Left ventricle myocardium inferior (tissue), 1 donor: Measurements from ENCODE around the gene HPX. TPM values are rescaled to one million over a fixed set of nuclear protein-coding genes. Genes with fewer than 3 reads are reported as not detected.

Experiments
- DNase-seq: peaks from one replicate; pipeline ENCODE4 v3.0.0-alpha.2; 2020
- H3K27ac ChIP-seq: fragments of 200-600 bp; replicated peaks from 2 replicates; pipeline ENCODE4 v1.8.0; 2021
- H3K27me3 ChIP-seq: fragments of 200-600 bp; 2 replicates; pipeline ENCODE4 v1.8.0; 2021; ENCODE audit warnings: low read depth
- H3K36me3 ChIP-seq: fragments of 200-600 bp; 2 replicates; pipeline ENCODE4 v1.8.0; 2021
- H3K4me1 ChIP-seq: fragments of 200-600 bp; 2 replicates; pipeline ENCODE4 v1.8.0; 2021
- H3K4me3 ChIP-seq: fragments of 200-600 bp; 2 replicates; pipeline ENCODE4 v1.8.0; 2021; ENCODE audit warnings: mild to moderate bottlenecking, moderate library complexity
- H3K9me3 ChIP-seq: fragments of 200-600 bp; replicated peaks from 2 replicates; pipeline ENCODE4 v1.8.0; 2021
- intact Hi-C: fragments of 100-400 bp; cut with micrococcal nuclease; formaldehyde crosslinking; loops from one replicate; pipeline ENCODE4 v1.11.0; 2022
- total RNA-seq: library from RNA; stranded (reverse); fragmentation: NEBNext Ultra II Directional; extraction: Animal tissue kit (Norgen Biotek cat#: 25700); gene quantifications from one replicate; pipeline ENCODE4 v1.2.1, GENCODE V29; 2021
- TF ChIP-seq, protein P1 (sequence below): fragments of 200-600 bp; IDR thresholded peaks from 2 replicates; pipeline ENCODE4 v1.8.0; 2021; ENCODE audit warnings: antibody characterized with exemption, mild to moderate bottlenecking, borderline replicate concordance
- donor health status: DM: no; HTN: yes; CAD: no; lungs with severe emphysema.

The HPX gene
- total RNA-seq, 1 donor from 2014 or later, result 0.44 TPM

DNA sequence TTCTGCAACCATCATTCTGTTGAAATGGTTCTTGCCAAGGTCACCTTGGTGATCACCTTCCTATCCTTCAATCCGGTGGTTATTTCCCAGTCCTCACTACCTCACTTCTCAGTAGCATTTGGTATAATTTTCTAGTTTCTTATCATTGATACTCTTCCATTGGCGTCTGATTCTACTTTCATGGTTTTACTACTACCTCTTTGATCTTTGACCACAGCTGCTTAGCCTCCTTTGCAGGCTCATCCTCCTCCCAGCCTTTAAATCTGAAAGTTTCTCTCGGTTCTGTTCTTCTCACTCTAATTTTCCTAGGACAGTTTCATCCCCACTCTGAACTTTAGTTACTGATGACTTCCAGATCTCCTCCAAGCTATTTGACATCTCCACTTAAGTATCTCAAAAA is 45.5 kb upstream of the HPX start:
- H3K9me3 ChIP-seq, result no peaks in the 10 kb centered on the region
- peaks cover 64% of the 10 kb centered on the region for H3K36me3 ChIP-seq
- TF ChIP-seq, protein P1, sequence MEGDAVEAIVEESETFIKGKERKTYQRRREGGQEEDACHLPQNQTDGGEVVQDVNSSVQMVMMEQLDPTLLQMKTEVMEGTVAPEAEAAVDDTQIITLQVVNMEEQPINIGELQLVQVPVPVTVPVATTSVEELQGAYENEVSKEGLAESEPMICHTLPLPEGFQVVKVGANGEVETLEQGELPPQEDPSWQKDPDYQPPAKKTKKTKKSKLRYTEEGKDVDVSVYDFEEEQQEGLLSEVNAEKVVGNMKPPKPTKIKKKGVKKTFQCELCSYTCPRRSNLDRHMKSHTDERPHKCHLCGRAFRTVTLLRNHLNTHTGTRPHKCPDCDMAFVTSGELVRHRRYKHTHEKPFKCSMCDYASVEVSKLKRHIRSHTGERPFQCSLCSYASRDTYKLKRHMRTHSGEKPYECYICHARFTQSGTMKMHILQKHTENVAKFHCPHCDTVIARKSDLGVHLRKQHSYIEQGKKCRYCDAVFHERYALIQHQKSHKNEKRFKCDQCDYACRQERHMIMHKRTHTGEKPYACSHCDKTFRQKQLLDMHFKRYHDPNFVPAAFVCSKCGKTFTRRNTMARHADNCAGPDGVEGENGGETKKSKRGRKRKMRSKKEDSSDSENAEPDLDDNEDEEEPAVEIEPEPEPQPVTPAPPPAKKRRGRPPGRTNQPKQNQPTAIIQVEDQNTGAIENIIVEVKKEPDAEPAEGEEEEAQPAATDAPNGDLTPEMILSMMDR, result no peak
- H3K27ac ChIP-seq, result no peak overlapping the region
- peaks cover 21% of the 10 kb centered on the region for H3K4me1 ChIP-seq
- no peak overlapping the region for H3K4me3 ChIP-seq
- intact Hi-C loops, result no loop called here
- no peak for DNase-seq
- H3K27me3 ChIP-seq, result no peaks in the 10 kb centered on the region

DNA sequence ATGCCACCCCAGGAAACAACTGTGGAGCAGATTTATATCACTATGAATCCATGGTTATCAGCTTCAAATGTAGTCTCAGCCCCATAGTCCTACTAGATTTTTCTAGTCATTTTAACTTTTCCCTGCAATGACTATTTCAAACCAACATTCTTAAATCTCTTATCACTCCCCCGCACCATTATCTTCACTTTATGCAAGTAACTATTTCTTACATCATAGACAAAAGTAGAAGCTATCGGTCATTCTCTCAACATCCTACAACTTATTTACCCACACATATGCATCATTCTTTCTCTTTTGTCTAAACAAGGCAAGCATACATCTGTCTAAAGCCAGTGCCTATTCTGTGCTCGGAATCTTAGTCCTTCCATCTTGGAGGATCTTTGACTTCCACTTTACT is 44.9 kb upstream of the HPX start:
- peaks cover 25% of the 10 kb centered on the region for H3K4me1 ChIP-seq
- no peaks in the 10 kb centered on the region for H3K9me3 ChIP-seq
- TF ChIP-seq, protein P1, result no peak
- no peak overlapping the region for H3K4me3 ChIP-seq
- no peak for DNase-seq
- no peaks in the 10 kb centered on the region for H3K27me3 ChIP-seq
- H3K36me3 ChIP-seq, result peaks cover 59% of the 10 kb centered on the region
- no peak overlapping the region for H3K27ac ChIP-seq
- intact Hi-C loops, result no loop called here

DNA sequence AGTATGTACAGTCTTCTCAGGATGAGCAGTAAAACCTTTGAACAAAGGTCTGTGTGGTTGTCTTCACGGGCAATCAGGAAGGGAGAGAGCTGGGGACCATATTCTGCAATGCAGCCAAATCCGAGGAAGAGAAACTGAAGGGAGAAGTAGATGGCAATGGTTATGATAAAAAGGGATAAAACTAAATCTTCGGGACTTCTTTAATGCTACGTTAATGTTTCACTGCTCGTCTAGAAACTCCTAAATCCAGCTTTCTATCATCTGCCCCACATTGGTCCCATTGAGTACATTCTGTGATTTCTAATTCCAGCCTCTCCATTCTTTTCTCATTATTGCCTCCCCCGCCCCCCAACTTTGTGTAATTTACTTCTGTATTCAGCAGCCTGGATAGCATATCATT is 42.2 kb upstream of the HPX start:
- TF ChIP-seq, protein P1, result no peak
- no peak overlapping the region for H3K4me3 ChIP-seq
- intact Hi-C loops, result no loop called here
- no peaks in the 10 kb centered on the region for H3K9me3 ChIP-seq
- peaks cover 38% of the 10 kb centered on the region for H3K4me1 ChIP-seq
- no peaks in the 10 kb centered on the region for H3K27me3 ChIP-seq
- no peak overlapping the region for H3K27ac ChIP-seq
- H3K36me3 ChIP-seq, result peaks cover 65% of the 10 kb centered on the region
- DNase-seq, result no peak

DNA sequence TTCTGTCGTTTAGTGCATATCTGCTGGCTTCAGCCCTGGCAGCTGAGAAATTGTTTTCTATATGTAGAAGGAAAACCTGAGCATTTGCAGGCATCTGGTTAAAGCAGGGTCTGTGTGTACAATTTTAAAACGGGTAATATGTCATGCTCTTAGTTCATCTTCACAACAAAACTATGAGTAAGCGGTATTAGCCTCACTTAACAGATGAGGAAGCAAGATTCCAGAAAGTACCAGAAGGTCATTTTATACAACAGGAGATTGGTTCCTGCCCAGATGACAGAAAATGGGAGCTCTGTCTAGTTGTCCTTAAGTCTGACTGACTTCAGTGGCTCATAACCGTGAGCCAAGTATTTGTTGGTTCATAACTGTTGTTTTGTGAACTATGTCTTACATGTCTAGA is 41.7 kb upstream of the HPX start:
- peak overlapping the region; percentile 93 for H3K27ac ChIP-seq
- TF ChIP-seq, protein P1, result no peak
- no peak for DNase-seq
- no peaks in the 10 kb centered on the region for H3K27me3 ChIP-seq
- H3K4me3 ChIP-seq, result peak overlapping the region; percentile 91
- intact Hi-C loops, result no loop called here
- H3K9me3 ChIP-seq, result no peaks in the 10 kb centered on the region
- peaks cover 38% of the 10 kb centered on the region for H3K4me1 ChIP-seq
- peaks cover 67% of the 10 kb centered on the region for H3K36me3 ChIP-seq

DNA sequence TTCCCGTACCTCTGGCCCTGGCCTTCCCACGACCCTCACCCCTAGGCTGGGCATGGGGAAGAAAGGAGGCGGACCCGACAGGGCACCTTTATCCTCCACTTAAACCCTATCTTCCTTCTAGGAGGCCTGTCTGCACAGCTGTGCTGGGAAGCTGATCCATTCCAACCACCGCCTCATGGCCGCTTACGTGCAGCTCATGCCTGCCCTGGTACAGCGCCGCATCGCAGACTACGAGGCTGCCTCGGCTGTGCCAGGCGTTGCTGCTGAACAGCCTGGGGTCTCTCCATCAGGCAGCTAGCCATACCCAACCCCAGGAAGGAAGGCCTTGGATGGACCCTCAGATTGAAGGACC is 41.1 kb upstream of the HPX start:
- TF ChIP-seq, protein P1, result no peak
- no peaks in the 10 kb centered on the region for H3K9me3 ChIP-seq
- peak overlapping the region; percentile 91 for H3K4me3 ChIP-seq
- peaks cover 68% of the 10 kb centered on the region for H3K36me3 ChIP-seq
- DNase-seq, result no peak
- peak overlapping the region; percentile 93 for H3K27ac ChIP-seq
- H3K27me3 ChIP-seq, result no peaks in the 10 kb centered on the region
- peaks cover 38% of the 10 kb centered on the region for H3K4me1 ChIP-seq
- intact Hi-C loops, result no loop called here
